Activated naive CD8-positive, alpha-beta T cell treated with anti-CD3 and anti-CD28 coated beads for 36 hours (primary cell): Measurements from ENCODE around the gene SPATA6. TPM values are rescaled to one million over a fixed set of nuclear protein-coding genes. Genes with fewer than 3 reads are reported as not detected.
"Not testable (repeated sequence)": the region's sequence is repeated elsewhere in the genome, so short reads cannot be mapped to it uniquely, and the experiment has no call there.

Source experiments
- DNase-seq: peaks from one replicate; pipeline ENCODE4 v3.0.0; 2021
- H3K27ac Mint-ChIP-seq: one replicate; pipeline ENCODE4 v1.8.0; 2022; ENCODE audit warnings: mild to moderate bottlenecking, moderate library complexity, mixed read lengths
- H3K27me3 Mint-ChIP-seq: one replicate; pipeline ENCODE4 v1.8.0; 2022; ENCODE audit warnings: mild to moderate bottlenecking, mixed read lengths
- H3K36me3 Mint-ChIP-seq: one replicate; pipeline ENCODE4 v1.8.0; 2021; ENCODE audit warnings: mild to moderate bottlenecking, mixed read lengths
- H3K4me1 Mint-ChIP-seq: one replicate; pipeline ENCODE4 v1.8.0; 2021; ENCODE audit warnings: mixed read lengths
- H3K4me3 Mint-ChIP-seq: one replicate; pipeline ENCODE4 v1.8.0; 2022; ENCODE audit warnings: mild to moderate bottlenecking, moderate library complexity, mixed read lengths
- H3K9me3 Mint-ChIP-seq: one replicate; pipeline ENCODE4 v1.8.0; 2022; ENCODE audit warnings: mixed read lengths
- total RNA-seq, 2 experiments: library from RNA; stranded (reverse); gene quantifications; one replicate each; pipeline ENCODE4 v1.2.3, GENCODE V29; 2021

SPATA6 gene
- total RNA-seq, 2 experiments from 2014 or later: 1.1 to 3.0 TPM

GRCh38 chr1:48338257-48338656 lies 133.7 kb downstream of the SPATA6 start:
- Mint-ChIP-seq H3K4me3 (no peak overlapping the region), H3K27ac (no peak overlapping the region), H3K4me1 (no peaks in the 10 kb centered on the region), H3K27me3 (no peaks in the 10 kb centered on the region), H3K36me3 (peaks cover 26% of the 10 kb centered on the region), H3K9me3 (peaks cover 20% of the 10 kb centered on the region)
- no peak for DNase-seq

- peaks cover 43% of the 10 kb centered on the region for H3K36me3 Mint-ChIP-seq
- H3K9me3 Mint-ChIP-seq: peaks cover 41% of the 10 kb centered on the region
- no peak overlapping the region for H3K4me3 Mint-ChIP-seq
- no peaks in the 10 kb centered on the region for H3K27me3 Mint-ChIP-seq
- DNase-seq: no peak
- no peak overlapping the region for H3K27ac Mint-ChIP-seq
- H3K4me1 Mint-ChIP-seq: no peaks in the 10 kb centered on the region
Measured at GRCh38 chr1:48333316-48333715, 138.7 kb downstream of the SPATA6 start.

GRCh38 chr1:48332115-48332514 lies 139.9 kb downstream of the SPATA6 start:
- Mint-ChIP-seq H3K27ac (no peak overlapping the region), H3K9me3 (peaks cover 41% of the 10 kb centered on the region), H3K27me3 (no peaks in the 10 kb centered on the region), H3K4me1 (no peaks in the 10 kb centered on the region), H3K36me3 (peaks cover 44% of the 10 kb centered on the region), H3K4me3 (no peak overlapping the region)
- DNase-seq: no peak

DNA sequence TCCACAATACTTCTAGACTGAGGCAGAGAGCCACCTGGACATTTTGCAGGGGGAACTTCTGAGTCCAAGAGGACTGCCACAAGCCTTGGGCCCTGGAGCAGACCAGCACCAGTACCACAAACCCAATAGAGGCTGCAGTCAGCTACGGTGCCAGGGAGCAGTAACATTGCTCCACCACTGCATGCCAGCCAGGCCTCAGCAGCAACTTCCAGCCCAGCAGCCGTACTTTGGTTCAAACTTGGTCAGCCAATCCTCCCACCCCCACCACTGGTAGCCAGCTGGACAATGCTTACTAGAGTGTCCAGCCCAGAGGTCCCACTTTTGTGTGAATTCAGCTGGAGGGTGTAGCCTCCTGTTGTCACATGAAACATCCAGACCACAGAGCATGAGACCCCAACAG lies 142.1 kb downstream of the SPATA6 start:
- DNase-seq: no peak
- no peaks in the 10 kb centered on the region for H3K4me1 Mint-ChIP-seq
- H3K27ac Mint-ChIP-seq: no peak overlapping the region
- H3K9me3 Mint-ChIP-seq: peaks cover 43% of the 10 kb centered on the region
- peaks cover 46% of the 10 kb centered on the region for H3K36me3 Mint-ChIP-seq
- H3K4me3 Mint-ChIP-seq: no peak overlapping the region
- no peaks in the 10 kb centered on the region for H3K27me3 Mint-ChIP-seq

DNA sequence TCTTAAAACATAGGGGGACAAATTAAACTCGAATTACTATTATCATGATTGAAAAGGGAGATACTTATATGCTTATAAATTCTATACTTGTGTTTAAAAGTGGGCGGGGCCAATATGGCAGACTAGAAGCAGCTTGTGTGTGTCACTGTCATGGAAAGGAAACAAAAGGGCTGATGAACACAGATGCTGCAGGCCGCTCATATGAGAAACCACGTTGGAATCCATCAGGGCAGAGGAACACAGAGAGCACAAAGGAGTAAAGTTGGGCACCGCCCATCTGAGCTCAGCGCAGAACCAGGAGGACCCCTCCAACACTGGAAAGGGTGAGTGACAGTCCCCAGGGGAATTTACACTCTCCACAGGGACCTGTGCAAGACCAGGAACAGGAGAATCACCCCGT lies 142.5 kb downstream of the SPATA6 start:
- Mint-ChIP-seq H3K27ac (no peak overlapping the region), H3K9me3 (peaks cover 44% of the 10 kb centered on the region), H3K4me3 (no peak overlapping the region), H3K4me1 (no peaks in the 10 kb centered on the region), H3K36me3 (peaks cover 47% of the 10 kb centered on the region), H3K27me3 (no peaks in the 10 kb centered on the region)
- no peak for DNase-seq

GRCh38 chr1:48311829-48312228 lies 160.2 kb downstream of the SPATA6 start:
- H3K27me3 Mint-ChIP-seq, H3K4me1 Mint-ChIP-seq, H3K27ac Mint-ChIP-seq, DNase-seq, H3K4me3 Mint-ChIP-seq: not testable (repeated sequence)
- peaks cover 23% of the 10 kb centered on the region for H3K9me3 Mint-ChIP-seq
- peaks cover 22% of the 10 kb centered on the region for H3K36me3 Mint-ChIP-seq

GRCh38 chr1:48309564-48310082 lies 162.4 kb downstream of the SPATA6 start:
- Mint-ChIP-seq H3K9me3 (peaks cover 13% of the 10 kb centered on the region), H3K4me1 (no peaks in the 10 kb centered on the region), H3K27me3 (no peaks in the 10 kb centered on the region), H3K36me3 (peaks cover 16% of the 10 kb centered on the region), H3K27ac (no peak overlapping the region), H3K4me3 (no peak overlapping the region)
- no peak for DNase-seq

DNA sequence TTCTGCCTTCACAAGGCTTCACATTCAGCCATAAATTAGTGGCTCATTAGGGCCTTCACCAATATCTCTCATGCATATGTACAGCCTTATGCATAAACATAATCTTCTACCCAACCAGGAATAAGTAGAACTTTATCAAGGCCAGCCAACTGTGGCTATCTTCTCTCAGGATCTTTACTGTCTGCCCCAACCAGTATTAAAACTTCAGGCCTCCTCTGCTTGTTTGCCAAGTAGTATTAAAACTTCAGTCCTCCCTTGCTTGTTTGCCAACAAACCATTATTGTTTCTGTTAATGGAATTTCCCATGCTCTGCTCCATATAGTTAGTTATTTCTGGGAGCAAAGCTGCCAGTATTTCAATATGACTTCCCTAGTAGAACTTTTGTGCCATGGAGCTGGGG lies 169.4 kb downstream of the SPATA6 start:
- no peak overlapping the region for H3K4me3 Mint-ChIP-seq
- H3K27me3 Mint-ChIP-seq: no peaks in the 10 kb centered on the region
- no peaks in the 10 kb centered on the region for H3K4me1 Mint-ChIP-seq
- H3K9me3 Mint-ChIP-seq: peaks cover 6% of the 10 kb centered on the region
- no peak for DNase-seq
- H3K27ac Mint-ChIP-seq: no peak overlapping the region
- peaks cover 6% of the 10 kb centered on the region for H3K36me3 Mint-ChIP-seq

DNA sequence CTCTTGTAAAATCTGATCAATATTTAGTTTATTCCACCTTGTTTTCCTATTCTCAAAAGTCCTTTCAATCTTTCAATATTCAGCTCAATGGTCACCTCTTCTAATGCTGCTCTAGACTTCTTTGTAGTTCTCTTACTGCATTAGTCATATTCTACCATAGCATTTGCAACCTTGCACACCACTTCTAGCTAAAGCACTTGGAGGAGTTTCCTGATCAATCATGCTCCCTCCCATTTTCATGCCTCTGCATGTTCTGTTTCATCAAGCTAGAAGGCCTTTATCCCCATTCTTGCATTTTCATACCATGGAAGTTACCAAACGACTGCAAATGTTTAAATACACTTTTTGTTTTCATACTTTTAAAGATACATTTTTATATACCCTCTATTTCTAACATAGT lies 177.3 kb downstream of the SPATA6 start:
- Mint-ChIP-seq H3K27me3 (no peaks in the 10 kb centered on the region), H3K9me3 (no peaks in the 10 kb centered on the region), H3K36me3 (peaks cover 1% of the 10 kb centered on the region), H3K4me1 (no peaks in the 10 kb centered on the region), H3K27ac (no peak overlapping the region), H3K4me3 (no peak overlapping the region)
- no peak for DNase-seq

DNA sequence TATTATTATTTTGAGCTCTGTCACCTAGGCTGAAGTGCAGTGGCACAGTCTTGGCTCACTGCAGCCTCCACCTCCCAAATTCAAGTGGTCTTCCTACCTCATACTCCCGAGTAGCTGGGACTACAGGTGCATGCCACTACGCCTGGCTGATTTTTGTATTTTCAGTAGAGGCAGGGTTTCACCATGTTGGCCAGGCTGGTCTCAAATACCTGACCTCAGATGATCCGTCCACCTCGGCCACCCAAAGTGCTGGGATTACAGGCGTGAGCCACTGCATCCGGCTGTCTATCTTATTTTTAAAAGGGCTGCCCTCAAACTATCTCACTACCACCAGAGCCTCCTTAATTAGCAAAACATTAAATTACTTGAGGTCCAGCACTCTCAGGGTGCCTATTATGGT lies 177.9 kb downstream of the SPATA6 start:
- H3K27ac Mint-ChIP-seq, H3K4me1 Mint-ChIP-seq, H3K36me3 Mint-ChIP-seq, H3K9me3 Mint-ChIP-seq, DNase-seq, H3K4me3 Mint-ChIP-seq, H3K27me3 Mint-ChIP-seq: not testable (repeated sequence)

DNA sequence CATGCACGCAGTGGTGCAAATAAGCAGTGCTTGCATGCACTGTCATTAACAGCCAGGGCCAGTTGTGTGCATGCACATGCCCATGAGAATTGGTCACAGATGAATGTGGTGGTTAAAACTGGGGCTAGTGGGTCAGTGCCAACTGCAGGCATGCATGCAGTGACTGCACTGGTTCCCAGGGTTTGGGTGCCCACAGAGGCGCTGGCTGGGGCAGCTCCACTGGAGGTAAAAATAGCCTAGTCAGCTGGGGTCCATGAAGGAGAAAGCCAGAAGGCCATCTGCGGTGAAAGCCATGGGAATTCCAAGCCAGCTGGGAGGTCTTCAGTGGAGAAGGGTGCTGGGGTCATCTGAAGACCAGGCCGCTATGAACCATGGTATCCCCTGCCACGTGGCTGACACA lies 179.3 kb downstream of the SPATA6 start:
- no peak for DNase-seq
- H3K27ac Mint-ChIP-seq: no peak overlapping the region
- no peaks in the 10 kb centered on the region for H3K4me1 Mint-ChIP-seq
- H3K4me3 Mint-ChIP-seq: no peak overlapping the region
- no peaks in the 10 kb centered on the region for H3K27me3 Mint-ChIP-seq
- no peaks in the 10 kb centered on the region for H3K36me3 Mint-ChIP-seq
- no peaks in the 10 kb centered on the region for H3K9me3 Mint-ChIP-seq

- H3K36me3 Mint-ChIP-seq: no peaks in the 10 kb centered on the region
- DNase-seq: no peak
- H3K4me3 Mint-ChIP-seq: no peak overlapping the region
- H3K9me3 Mint-ChIP-seq: no peaks in the 10 kb centered on the region
- no peaks in the 10 kb centered on the region for H3K4me1 Mint-ChIP-seq
- H3K27ac Mint-ChIP-seq: no peak overlapping the region
- no peaks in the 10 kb centered on the region for H3K27me3 Mint-ChIP-seq
Measured at GRCh38 chr1:48291421-48291820, 180.6 kb downstream of the SPATA6 start.

DNA sequence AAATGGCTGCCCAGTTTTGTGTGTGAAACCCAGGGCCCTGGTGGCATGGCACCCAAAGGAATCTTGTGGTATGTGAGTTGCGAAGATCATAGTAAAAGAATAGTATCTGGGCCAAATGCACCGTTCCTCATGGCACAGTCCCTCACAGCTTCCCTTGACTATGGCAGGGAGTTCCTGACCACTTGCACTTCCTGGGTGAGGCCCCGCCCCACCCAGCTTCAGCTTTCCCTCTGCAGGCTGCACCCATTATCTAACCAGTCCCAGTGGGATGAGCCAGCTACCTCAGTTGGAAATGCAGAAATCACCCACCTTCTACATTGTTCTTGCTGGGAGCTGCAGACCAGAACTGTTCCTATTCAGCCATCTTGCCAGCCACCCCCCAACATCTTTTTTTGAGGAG lies 186.5 kb downstream of the SPATA6 start:
- Mint-ChIP-seq H3K4me3 (no peak overlapping the region), H3K4me1 (no peaks in the 10 kb centered on the region), H3K27me3 (no peaks in the 10 kb centered on the region), H3K36me3 (no peaks in the 10 kb centered on the region), H3K27ac (no peak overlapping the region), H3K9me3 (peaks cover 9% of the 10 kb centered on the region)
- DNase-seq: no peak

DNA sequence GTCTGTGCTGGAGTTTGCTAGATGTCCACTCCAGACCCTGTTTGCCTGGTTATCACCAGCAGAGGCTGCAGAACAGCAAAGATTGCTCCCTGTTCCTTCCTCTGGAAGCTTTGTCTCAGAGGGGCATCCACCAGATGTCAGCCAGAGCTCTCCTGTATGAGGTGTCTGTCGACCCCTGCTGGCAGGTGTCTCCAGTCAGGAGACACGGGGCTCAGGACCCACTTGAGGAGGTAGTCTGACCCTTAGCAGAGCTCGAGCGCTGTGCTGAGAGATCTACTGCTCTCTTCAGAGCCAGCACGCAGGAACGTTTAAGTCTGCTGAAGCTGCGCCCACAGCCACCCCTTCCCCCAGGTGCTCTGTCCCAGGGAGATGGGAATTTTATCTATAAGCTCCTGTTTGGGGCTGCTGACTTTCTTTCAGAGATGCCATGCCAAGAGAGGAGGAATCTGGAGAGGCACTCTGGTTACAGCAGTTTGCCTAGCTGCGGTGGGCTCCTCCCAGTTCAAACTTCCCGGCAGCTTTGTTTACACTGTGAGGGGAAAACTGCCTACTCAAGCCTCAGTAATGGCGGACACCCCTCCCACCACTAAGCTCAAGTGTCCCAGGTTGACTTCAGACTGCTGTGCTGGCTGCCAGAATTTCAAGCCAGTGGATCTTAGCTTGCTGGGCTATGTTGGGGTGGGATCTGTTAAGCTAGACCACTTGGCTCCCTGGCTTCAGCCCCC lies 187.1 kb downstream of the SPATA6 start:
- DNase-seq, H3K4me3 Mint-ChIP-seq, H3K36me3 Mint-ChIP-seq, H3K4me1 Mint-ChIP-seq, H3K27me3 Mint-ChIP-seq, H3K27ac Mint-ChIP-seq: not testable (repeated sequence)
- H3K9me3 Mint-ChIP-seq: peaks cover 13% of the 10 kb centered on the region

GRCh38 chr1:48282329-48282728 lies 189.7 kb downstream of the SPATA6 start:
- peaks cover 17% of the 10 kb centered on the region for H3K9me3 Mint-ChIP-seq
- H3K27ac Mint-ChIP-seq, H3K27me3 Mint-ChIP-seq, H3K4me3 Mint-ChIP-seq, DNase-seq, H3K36me3 Mint-ChIP-seq, H3K4me1 Mint-ChIP-seq: not testable (repeated sequence)

- Mint-ChIP-seq H3K27me3 (peaks cover 11% of the 10 kb centered on the region), H3K9me3 (peaks cover 32% of the 10 kb centered on the region)
- H3K4me3 Mint-ChIP-seq, H3K36me3 Mint-ChIP-seq, H3K4me1 Mint-ChIP-seq, DNase-seq, H3K27ac Mint-ChIP-seq: not testable (repeated sequence)
Measured at GRCh38 chr1:48277437-48277836, 194.6 kb downstream of the SPATA6 start.
